Activated CD4-positive, alpha-beta T cell treated with anti-CD3 and anti-CD28 coated beads, Interleukin-2, amount 50 U/mL, for 24 hours (primary cell): ENCODE measurements around the gene PTBP1.

Source experiments
- DNase-seq, 2 donors: peaks; one replicate each; pipeline ENCODE4 v3.0.0-alpha.2; 2020; ENCODE audit warnings: low read depth in 1 of 2, low spot score in 1 of 2

PTBP1 gene

GRCh38 chr19:796692-797527 is at the start of gene PTBP1:
TSS of gene PTBP1 (plus strand) at chr19:797452. CDS start at chr19:797498, 46 bp downstream.
- DNase-seq: peak; percentile 95 to 99

- DNase-seq: no peak
These were observed 49.0 kb upstream of the PTBP1 start for GRCh38 chr19:748274-748598.

GRCh38 chr19:749811-750210 is 47.4 kb upstream of the PTBP1 start:
- DNase-seq: no peak

- no peak for DNase-seq
These were observed 46.4 kb upstream of the PTBP1 start, which contains the start of gene MISP for GRCh38 chr19:750640-751423. TSS of gene MISP (plus strand) at chr19:751112. CDS start at chr19:756947, 5,835 bp downstream.

GRCh38 chr19:751501-752341 is 45.5 kb upstream of the PTBP1 start:
- DNase-seq: no peak

- DNase-seq: no peak
These were observed 44.4 kb upstream of the PTBP1 start for GRCh38 chr19:752652-753517.

- DNase-seq: no peak
These were observed 42.7 kb upstream of the PTBP1 start for GRCh38 chr19:754530-754929.

GRCh38 chr19:755063-755462 is 42.2 kb upstream of the PTBP1 start:
- DNase-seq: no peak

GRCh38 chr19:756236-756635 is 41.0 kb upstream of the PTBP1 start:
- peak in 1 of 2 donors; percentile 10 for DNase-seq

GRCh38 chr19:756821-757688 is 40.2 kb upstream of the PTBP1 start:
- DNase-seq: no peak

GRCh38 chr19:757811-758668 is 39.2 kb upstream of the PTBP1 start:
- no peak for DNase-seq

GRCh38 chr19:763181-763580 is 34.1 kb upstream of the PTBP1 start:
- DNase-seq: no peak

- no peak for DNase-seq
These were observed 33.4 kb upstream of the PTBP1 start for GRCh38 chr19:763869-764268.

GRCh38 chr19:764301-764700 is 33.0 kb upstream of the PTBP1 start:
- no peak for DNase-seq

- DNase-seq: no peak
These were observed 32.0 kb upstream of the PTBP1 start for GRCh38 chr19:765179-765738.

- DNase-seq: no peak
These were observed 28.8 kb upstream of the PTBP1 start for GRCh38 chr19:768424-768823.

- DNase-seq: no peak
These were observed 27.6 kb upstream of the PTBP1 start for GRCh38 chr19:769616-770015.

- no peak for DNase-seq
These were observed 25.9 kb upstream of the PTBP1 start for GRCh38 chr19:771332-771785.
